NCI-H526 treated with DMSO at 0.1 percent for 48 hours (cell line): ENCODE measurements around the gene PRG2.

Experiments
- DNase-seq: peaks from one replicate; lab custom pipeline; 2025; lab: John Stamatoyannopoulos, UW

Gene PRG2

DNA sequence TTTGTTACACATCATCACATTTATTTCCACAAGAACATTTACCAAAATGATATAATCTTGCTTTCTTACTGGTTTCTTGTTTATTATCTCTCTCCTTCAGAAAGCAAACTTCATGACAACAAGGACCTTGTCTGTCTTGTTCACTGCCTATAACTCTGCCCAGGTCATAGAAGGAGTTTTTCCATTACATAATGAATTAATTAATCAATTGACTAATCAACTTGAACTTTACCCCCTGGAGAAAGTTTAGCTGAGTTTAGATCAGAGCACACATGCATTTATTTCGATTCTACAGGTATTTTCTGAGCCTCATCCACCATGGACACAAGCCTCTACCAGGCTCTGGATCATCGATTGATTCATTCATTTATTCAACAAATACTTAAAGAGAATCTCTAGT lies 6.3 kb upstream of the PRG2 start:
- DNase-seq, result no peak

DNA sequence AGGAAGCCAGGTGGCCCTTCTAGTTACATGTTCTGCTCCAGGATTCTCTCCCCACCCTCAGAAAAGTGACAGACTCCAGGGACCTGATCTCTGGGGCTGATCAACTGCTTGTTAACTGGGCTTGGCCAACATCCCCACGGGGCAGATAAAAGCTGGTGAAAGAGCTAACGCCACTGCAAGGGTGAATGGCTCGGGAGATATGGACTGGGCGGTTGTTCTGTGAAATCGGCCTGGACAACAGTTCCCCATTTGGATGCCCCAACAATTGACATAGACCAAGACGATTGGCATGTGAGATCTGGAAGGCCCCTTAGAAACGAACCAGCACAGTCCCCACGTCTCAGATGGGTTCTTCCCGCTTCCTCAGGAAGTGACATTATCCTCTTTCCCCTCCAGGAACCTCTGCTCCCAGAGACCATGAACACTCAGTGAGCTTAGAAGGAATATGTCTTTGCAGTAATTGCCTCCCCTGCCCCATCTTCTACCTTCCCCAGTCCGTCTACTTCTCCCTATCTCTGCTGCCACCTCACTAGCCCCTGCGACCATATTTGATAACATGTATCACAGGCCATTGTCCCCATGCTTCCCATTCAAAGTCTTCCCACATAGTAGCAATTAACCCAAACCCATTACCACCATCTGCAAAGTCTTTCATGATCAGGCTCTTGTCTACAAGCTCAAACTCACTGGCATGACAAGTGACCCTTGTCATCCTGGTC lies 5.6 kb upstream of the PRG2 start:
- DNase-seq, result no peak

- DNase-seq, result no peak
These were observed 3.9 kb upstream of the PRG2 start for GRCh38 chr11:57394203-57394965.

DNA sequence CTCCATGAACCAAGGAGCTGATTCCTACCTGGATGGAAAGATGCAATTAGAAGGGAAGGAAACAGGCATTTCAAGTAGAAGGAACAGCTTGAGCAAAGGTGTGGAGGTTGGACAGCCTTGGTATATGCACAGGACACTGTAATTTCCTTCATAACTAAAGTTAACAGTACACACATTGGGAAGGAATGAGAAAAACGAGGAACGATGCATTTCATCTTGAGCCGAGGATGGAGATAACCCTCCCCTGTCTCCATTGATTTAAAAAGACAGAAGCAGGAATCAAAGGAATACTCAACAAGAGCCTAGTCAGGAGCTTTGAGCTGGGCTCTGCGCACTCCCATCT lies 2.3 kb upstream of the PRG2 start:
- no peak for DNase-seq

DNA sequence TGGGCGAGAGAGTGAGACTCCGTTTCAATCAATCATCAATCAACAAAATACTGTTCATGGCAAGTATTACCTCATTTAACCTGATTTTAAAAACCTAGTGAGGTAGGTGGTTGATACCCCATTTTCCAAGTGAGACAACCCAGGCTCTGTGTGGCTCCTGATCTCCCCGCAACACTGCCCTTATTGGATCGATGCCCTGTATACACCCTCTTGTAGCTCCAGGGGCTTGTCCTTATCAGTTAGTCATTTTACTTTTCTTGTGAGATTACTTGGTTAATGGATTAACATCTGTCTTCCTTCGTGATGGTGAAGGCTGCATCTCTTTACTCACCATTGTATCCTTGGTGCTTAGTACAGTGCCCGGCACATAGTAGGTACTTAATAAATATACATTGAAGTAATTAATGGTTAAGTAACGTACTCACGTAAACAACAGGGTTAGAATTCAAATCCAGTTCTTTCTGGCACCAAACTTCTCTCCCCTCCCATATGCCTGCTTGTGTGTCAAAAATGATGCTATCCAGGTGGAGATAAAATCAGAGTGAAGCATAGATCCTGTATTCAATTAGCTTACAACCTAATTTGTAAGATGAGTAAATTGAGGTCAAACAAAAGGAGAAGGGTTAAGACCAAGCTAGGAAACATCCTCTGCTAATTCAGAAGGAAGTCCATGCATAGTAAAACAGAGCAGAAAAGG lies 1.8 kb upstream of the PRG2 start:
- no peak for DNase-seq

DNA sequence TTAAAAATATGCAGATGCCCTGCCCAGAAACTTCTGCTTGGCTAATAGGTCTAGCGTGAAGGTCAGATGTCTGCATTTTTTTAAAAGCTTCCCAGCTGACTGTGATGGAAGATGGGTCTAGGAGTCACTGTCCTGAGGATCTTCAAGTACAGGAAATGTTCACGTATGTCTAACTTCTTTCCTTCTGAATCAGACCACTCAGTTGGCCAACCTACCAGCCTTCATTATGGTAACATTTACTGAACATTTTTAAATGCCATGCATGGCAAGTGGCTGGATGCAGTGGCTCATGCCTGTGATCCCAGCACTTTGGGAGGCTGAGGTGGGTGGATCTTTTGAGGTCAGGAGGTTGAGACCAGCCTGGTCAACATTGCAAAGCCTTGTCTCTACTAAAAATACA lies 1.1 kb upstream of the PRG2 start:
- DNase-seq, result no peak

DNA sequence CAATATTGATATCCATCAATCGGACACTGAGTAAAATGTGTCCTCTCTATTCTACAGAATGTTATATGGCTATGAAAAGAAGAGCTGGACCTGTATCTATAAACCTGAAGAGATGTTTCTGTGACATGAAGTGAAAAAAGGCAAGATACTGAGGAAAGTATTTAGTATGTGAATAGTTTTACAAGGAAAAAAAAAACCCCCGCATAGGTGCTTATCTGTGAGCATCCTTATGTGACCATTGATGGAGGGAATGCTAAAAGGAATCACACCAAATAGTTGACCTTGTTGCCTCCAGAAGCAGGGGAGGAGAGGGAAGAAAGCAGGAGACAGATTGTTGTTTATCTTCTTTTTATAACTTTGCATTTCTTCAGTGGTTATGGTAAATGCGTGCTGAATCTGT lies 661 bp upstream of the PRG2 start:
- DNase-seq, result no peak

DNA sequence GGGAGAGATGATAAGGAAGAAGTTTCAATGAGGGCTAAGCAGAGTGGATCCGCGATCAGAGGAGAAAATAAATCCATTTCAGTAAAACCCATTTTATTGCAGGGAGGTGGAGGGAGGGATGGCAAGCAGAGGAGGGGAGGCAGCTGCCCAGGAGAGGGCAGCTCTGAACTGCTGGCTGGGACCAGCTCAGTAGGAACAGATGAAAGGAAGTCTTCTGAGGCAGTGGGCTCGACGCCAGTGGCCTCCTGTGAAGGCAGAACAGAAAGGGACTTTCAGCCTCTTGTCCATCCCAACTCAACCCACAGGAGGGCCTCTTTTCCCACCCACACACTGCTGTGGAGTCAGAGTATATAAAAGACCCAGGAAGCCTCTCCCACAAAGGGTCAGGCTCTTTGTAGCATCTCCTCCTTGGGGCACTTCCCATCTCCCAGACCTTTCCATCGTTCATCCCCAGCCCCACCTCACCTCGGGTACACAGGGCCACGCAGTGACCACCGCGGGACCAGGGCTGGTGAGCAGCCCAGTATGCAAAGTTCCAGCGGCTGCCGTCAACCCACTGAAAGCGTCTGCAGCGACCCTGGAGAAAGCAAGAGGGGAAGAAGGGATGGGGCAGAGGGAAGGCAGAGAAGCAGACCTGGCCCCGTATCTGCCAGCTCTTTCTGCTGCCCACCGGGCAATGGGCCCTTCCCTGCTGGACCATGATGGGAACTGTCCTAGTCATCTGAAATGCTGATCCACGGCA lies 3.0 kb downstream of the PRG2 start:
- no peak for DNase-seq

DNA sequence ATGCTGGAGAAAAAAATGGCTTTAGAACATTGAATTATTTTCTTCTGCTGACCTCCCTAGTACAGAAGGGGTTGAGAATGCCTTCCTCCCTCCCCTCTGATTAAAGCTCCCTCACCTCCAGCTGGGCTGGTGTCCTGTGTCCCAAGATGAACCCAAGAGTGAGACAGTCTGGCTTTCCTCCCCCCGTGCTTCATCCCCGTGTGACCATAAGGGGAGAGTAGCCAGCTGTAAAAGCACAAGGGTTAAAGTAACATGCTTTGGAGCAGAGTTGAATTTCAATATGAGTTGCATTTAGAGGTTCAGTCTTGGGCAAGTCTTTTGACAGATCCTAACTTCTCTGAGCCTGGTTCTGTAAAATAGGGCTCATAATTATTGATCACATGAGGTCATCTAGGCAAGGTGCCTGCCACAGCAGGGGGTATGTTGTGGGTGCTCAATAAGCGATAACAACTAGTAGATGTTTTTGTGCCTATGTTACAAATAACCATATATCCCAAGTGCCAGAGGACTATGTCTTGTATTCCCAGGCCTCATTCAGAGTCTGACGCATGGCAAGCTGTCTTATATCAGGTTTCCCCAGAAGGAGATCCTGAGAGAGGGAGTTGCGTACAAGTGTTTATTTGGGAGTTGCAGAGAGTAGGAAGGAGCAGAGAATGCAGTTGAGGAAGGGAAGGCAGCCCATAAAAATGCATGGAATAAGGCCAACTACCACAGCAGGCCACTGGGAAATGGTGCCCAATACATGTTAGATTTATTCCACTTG lies 4.1 kb downstream of the PRG2 start:
- no peak for DNase-seq

GRCh38 chr11:57380975-57381374 lies 9.5 kb downstream of the PRG2 start, which contains the start of gene PRG3:
Gene PRG3, minus strand, starts transcription at chr11:57381150. Its CDS starts 442 bp downstream, at chr11:57380708.
- DNase-seq, result no peak

DNA sequence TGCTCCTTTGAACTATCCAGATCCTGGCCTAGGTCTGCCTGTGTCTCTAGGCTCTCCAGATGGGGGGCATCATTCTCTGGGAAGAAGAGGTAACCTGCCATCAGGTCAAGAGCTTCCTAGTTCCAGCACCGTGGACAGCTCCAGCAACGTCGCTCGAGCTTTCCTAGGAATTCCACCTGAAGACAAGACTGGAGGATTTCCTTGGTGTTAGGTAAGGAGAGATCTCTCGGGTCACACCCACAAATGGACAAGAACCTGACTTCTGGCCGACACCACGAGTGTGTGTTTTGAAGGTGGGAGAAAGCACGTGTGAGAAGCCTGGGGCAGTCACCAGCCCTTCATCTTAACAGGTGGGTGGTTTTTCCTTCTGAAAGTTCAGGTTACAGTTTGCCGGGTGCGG lies 10.7 kb downstream of the PRG2 start:
- DNase-seq, result no peak

DNA sequence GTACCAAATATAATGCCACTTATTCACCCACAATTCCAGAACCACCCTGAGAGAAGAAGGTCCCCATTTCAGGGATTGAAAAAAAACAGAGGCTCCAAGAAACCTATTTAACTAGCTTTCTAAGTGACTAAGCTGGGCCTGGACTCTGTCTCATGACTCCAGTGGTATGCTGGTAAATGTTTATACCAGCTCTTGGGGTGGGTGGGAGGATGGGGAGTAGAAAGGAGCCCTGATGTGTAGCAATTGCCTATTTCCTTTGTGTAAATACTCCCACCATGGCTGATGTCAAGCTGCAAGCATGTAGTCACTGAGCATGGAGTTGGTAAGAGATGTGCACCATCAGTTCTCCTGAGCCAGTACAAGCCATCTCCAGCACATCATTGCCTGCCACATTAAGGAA lies 12.3 kb downstream of the PRG2 start:
- no peak for DNase-seq

- no peak for DNase-seq
These were observed 13.3 kb downstream of the PRG2 start for GRCh38 chr11:57377107-57377506.

DNA sequence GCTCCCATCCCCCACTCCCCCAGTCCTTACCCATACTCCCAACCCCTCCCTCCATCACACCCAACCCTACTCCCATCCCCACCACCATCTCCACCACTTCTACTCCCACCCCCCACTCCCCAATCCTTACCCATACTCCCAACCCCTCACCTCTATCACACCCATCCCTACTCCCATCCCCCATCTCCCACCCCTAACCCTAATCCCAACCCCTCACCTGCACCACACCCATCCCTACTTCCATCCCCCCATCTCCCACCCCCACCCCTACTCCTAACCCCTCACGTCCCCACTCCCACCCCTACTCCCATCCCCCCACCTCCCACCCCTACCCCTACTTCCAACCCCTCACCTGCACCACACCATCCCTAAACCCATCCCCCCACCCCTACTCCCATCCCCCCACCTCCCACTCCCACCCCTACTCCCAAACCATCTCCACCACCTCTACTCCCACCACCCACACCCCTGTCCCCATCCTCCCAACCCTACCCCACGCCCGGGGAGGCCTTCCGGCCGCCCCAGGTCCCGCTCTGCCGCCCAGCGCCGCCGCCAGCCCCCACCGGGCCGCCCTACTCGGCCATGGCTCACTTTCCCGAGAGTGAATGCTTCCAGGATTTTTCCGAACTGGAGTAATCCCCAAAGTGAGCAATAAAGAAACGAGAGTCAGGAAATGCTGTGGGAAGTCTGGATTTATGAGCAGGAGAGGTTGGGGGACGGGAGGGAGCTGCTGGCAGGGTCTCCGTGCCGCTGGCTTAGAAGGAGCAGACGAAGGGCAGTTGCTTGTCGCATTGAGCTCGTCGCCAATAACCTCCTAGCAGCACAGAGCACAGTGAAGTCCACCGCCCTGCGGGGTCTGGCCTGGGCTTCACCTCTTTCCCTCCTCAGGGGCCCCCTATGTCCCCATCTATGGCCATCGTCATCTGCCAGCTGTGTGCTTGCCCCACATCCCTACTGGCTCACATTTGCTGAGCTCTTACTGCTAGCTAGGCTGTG lies 14.1 kb downstream of the PRG2 start:
- DNase-seq, result no peak

DNA sequence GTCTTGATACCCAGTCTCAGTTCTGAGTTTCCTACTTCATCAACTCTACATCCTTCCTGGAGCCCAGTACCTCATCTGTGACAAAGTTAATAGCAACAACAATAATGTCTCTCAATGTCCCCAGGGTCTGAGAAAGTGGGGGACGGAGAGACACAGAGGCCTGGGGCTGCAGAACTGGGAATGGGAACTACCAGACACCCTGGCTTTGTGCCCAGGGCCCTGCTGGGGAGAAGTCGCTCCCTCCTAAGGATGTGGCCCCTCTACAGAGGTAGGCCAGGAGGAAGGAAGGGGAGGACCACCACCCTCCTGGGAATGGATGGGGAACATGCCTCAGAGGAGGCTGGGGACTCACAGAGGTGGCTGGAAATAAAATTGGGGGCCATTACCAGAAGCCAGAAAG lies 15.0 kb downstream of the PRG2 start:
- no peak for DNase-seq

DNA sequence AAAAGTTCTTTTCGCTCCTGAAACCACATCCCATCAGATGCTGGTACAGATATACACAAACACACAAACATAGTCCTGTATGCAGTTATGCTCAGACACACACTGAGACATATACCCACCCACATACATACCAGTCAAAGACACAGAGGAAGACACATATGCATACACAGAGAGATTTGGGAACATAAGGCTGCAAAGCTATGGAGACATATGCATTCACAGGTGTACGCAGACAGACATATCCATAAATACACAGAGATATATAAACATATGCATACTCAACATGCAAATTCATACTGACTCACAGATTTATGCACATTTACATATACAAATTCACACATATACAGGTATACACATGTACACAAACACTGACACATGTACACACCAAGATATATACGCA lies 15.5 kb downstream of the PRG2 start:
- DNase-seq, result no peak

DNA sequence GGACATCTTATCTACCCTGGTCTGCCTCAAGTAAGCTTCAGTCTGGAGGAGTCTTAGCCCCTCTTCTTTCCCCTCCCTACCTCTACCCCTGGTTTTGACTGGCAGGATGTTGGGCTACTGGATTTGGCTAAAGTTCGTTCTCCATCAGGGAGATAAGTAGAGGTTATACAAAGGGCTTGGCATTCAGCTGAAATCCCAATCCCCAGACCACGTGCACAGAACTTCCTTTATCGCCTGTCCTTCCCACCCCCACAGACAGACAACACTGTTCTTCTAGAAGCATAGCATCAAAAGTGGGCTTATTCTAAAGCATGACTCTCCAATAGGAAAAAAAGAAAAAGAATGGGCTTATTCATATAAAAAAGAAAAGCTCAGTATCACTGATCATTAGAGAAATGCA lies 17.3 kb downstream of the PRG2 start:
- DNase-seq, result no peak

- DNase-seq, result no peak
These were observed 19.5 kb downstream of the PRG2 start for GRCh38 chr11:57370941-57371340.

GRCh38 chr11:57370251-57370650 lies 20.2 kb downstream of the PRG2 start:
- DNase-seq, result no peak

- DNase-seq, result no peak
These were observed 21.6 kb downstream of the PRG2 start for GRCh38 chr11:57368845-57369232.
